Stimulated activated CD8-positive, alpha-beta memory T cell treated with anti-CD3 and anti-CD28 coated beads, Interleukin-15, amount 100 ng/mL, for 4 hours (primary cell): ENCODE results near the gene RPL36AL.

Source experiments
- DNase-seq, 2 donors: peaks; one replicate each; pipeline ENCODE4 v3.0.0-alpha.2; 2020; ENCODE audit warnings: low read depth in 2 of 2

Gene RPL36AL

DNA sequence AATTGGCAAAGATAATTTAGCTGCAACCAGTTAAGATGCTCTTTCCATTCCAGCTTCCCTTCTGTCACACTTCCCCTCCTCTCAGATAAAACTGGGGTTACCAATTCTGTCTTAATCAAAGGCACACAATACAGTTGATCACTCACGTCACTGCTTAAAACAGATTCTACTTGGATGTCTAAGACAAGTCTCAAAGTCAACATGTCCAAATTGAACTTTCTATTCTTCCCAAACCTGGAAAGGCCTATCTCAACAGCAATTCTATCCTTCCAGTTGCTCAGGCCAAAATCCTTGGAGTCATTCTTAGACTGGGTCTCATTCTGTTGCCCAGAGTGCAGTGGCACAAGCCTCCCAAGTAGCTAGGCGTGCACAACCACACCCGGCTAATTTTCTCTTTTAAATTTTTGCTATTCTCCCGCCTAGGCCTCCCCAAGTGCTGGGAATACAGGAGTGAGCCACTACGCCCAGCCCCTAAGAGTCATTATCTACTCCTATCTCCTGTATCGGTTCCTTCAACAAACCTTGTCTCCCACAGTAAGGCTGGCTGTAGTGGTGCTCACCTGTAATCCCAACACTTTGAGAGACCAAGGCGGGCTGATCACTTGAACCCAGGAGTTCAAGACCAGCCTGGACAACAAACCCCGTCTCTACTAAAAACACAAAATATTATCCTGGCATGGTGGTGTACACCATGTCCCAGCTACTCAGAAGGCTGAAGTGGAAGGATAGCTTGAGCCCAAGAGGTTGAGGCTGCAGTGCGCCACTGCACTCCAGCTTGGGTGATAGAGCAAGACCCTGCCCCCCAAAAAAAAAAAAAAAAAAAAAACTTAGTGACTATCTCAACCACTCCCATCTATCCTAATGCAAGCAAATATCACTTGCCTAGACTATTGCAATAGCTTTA, 39.0 kb downstream of the RPL36AL start:
- DNase-seq, result no peak

DNA sequence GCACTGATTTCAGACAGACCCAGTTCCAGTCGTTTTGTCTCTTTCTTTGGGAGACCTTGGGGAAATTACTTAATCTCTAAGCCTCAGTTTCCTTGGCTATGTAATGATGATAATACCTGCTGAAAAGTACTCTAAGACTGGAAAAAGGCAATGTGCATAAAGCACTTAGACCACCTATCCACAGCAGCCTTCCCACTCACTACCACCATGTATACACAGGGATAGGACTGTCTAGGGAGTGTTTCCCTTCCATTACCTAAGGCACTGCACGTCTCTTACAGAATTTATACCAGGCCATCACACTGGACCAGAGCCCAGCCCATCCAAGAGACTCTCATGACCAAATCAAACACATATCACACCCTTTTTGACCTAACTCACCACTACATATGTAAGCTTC, 40.6 kb downstream of the RPL36AL start:
- no peak for DNase-seq

DNA sequence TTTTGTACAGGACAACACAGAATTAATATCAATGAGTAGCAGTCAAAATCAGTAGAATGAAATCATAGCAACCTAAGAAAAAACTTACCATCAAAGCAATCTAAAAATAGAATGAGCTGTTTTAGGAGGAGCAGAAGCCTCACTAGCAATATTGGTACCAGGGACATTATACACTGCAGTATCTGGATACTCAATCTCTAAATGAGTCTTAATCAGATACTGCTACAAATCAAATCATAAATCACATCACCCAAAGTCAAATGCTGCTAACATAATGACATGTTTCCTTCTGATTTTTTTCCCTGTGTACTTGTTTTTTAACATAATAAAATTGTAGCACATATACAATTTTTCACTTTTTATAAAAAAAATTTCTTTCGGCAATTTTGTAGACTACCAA, 42.3 kb downstream of the RPL36AL start:
- DNase-seq, result no peak

DNA sequence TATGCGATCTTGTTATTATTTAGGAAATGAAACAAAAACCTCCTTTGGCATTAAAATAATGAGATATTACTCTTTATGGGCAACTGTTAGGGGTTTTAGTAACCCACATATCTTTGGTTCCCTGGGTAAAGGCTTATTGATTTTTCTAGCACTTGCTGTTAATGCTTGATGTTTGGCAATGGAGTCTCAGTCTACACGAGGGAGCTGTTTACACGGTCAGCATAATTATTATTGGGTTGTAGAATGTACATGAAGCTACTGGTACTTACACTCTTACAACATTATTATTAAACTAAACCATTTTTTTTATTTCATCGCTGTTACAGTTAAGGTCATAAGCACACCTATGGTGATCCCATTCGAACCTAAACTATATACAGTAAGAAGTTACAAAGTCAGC, 46.4 kb downstream of the RPL36AL start:
- DNase-seq, result no peak

DNA sequence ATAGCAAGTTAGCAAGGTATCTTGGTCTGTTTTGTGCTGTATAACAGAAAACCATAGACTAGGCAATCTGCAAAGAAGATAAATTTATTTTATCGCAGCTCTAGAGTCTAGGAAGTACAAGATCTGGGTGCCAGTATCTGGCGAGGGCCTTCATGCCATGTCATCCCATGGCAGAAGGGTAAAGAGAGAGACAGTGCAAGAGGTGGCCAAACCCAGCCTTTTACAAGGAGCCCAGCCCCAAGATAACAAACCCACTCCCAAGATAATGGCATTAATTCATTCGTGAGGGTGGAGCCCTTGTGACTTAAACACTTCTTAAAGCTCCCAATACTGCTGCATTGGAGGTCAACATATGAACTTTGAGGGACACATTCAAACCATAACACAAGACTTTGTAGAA, 51.1 kb downstream of the RPL36AL start:
- no peak for DNase-seq
